Coronary artery (tissue), 2 donors: Measurements from ENCODE around the gene ZNF324B.

ENCODE experiments used
- DNase-seq: peaks from one replicate; pipeline ENCODE4 v3.0.0-alpha.2; 2017; ENCODE audit warnings: low spot score
- H3K27ac ChIP-seq, 2 donors: fragments of 200-600 bp; sonication (generic); one replicate each; pipeline ENCODE4 v1.5.1; 2016 to 2019
- H3K4me3 ChIP-seq: fragments of 200-600 bp; sonication (generic); 2 replicates; pipeline ENCODE4 v1.5.1; 2016; ENCODE audit warnings: mild to moderate bottlenecking, moderate library complexity
- CTCF ChIP-seq: fragments of 200-600 bp; sonication (generic); IDR thresholded peaks from one replicate; pipeline ENCODE4 v1.5.1; 2019; ENCODE audit warnings: antibody characterized with exemption

Gene ZNF324B

GRCh38 chr19:58471736-58472135, 20.3 kb downstream of the ZNF324B start:
- TF ChIP-seq CTCF, result no peak
- H3K4me3 ChIP-seq, result no peak overlapping the region
- no peak overlapping the region for H3K27ac ChIP-seq
- no peak for DNase-seq

GRCh38 chr19:58473775-58474174, 22.4 kb downstream of the ZNF324B start:
- no peak for DNase-seq
- H3K4me3 ChIP-seq, result no peak overlapping the region
- no peak overlapping the region for H3K27ac ChIP-seq
- TF ChIP-seq CTCF, result no peak

GRCh38 chr19:58474291-58474996, 23.0 kb downstream of the ZNF324B start:
- peak overlapping the region in 1 of 2 donors; percentile 93 for H3K27ac ChIP-seq
- H3K4me3 ChIP-seq, result no peak overlapping the region
- no peak for DNase-seq
- TF ChIP-seq CTCF, result no peak

- no peak for TF ChIP-seq CTCF
- Histone ChIP-seq H3K27ac (peak overlapping the region; percentile 64 to 93), H3K4me3 (peak overlapping the region; percentile 75)
- no peak for DNase-seq
Measured at GRCh38 chr19:58474997-58475713, 23.7 kb downstream of the ZNF324B start.

GRCh38 chr19:58475714-58476497, 24.5 kb downstream of the ZNF324B start, which contains the start of gene ZNF446:
TSS of gene ZNF446 (plus strand) at chr19:58476352. CDS start at chr19:58477219, 867 bp downstream.
- peak within 1 kb of the TSS; percentile 64 to 93 for H3K27ac ChIP-seq
- no peak for TF ChIP-seq CTCF
- H3K4me3 ChIP-seq, result peak within 1 kb of the TSS; percentile 75
- DNase-seq, result peak; percentile 99

GRCh38 chr19:58476498-58477015, 25.1 kb downstream of the ZNF324B start:
- Histone ChIP-seq H3K27ac (peak overlapping the region; percentile 64 to 93), H3K4me3 (peak overlapping the region; percentile 75)
- DNase-seq, result no peak
- no peak for TF ChIP-seq CTCF
